Measurements from ENCODE around the gene KIF26B.
A peak's percentile ranks its signal among the peaks of the same experiment; 100 is the strongest.
"Not testable (repeated sequence)": the region's sequence is repeated elsewhere in the genome, so short reads cannot be mapped to it uniquely, and the experiment has no call there.

KIF26B gene

DNA sequence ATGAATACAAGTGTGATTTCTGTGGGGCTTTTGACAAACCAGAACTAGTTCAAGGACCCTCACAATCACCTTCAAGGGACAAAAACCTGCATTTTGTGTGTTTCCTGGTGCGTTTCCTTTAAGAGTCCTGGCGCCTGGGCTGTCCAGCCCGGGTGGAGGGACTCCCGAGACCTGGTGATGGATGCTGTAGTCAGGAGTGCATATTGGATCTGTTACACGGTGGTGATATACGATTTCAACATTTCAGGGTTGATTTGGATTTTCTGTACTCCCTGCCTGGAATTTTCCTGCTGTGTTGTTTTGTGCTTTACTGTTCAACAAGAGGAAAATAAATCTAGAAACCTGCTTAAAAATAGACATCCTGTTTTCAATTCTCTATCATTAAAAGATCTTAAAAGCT lies 162.0 kb downstream of the KIF26B start:
- no peaks in the 10 kb centered on the region for H3K9me3 ChIP-seq (ENCODE audit: control insufficient read depth, low read depth, low read length)
- H3K36me3 ChIP-seq (ENCODE audit: control insufficient read depth, low read depth, low read length) = no peaks in the 10 kb centered on the region
- H3K4me1 ChIP-seq (ENCODE audit: control insufficient read depth, low read depth, low read length) = peaks cover 7% of the 10 kb centered on the region
- H3K27ac ChIP-seq (ENCODE audit: low read length) = no peak overlapping the region
- no peak overlapping the region for H3K9ac ChIP-seq (ENCODE audit: low read length)
- H3K27me3 ChIP-seq (ENCODE audit: control insufficient read depth, insufficient read depth, low read length) = no peaks in the 10 kb centered on the region
- no peak overlapping the region for H3K4me3 ChIP-seq (ENCODE audit: low read length)

DNA sequence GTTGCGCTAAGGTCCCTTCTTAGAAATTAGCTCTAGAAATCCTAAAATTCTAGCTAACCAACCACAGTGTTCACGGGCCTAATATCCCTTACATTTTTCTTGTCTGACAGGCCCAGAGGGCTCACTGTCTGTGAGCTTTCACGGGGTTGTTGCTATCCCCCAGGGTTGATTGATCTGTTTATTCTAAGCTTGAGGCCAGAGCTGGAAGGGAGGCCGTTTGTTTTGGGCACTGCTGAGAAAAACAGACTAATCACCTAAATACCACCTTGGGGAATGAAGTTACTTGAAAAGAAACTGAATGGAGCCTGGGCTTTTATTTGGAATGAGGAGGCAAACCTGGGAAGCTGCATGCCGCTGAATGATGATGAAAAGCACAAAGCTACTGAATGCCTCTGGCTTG lies 162.4 kb downstream of the KIF26B start:
- no peak overlapping the region for H3K4me3 ChIP-seq (ENCODE audit: low read length)
- no peaks in the 10 kb centered on the region for H3K9me3 ChIP-seq (ENCODE audit: control insufficient read depth, low read depth, low read length)
- no peaks in the 10 kb centered on the region for H3K36me3 ChIP-seq (ENCODE audit: control insufficient read depth, low read depth, low read length)
- no peaks in the 10 kb centered on the region for H3K27me3 ChIP-seq (ENCODE audit: control insufficient read depth, insufficient read depth, low read length)
- H3K9ac ChIP-seq (ENCODE audit: low read length) = no peak overlapping the region
- H3K27ac ChIP-seq (ENCODE audit: low read length) = no peak overlapping the region
- H3K4me1 ChIP-seq (ENCODE audit: control insufficient read depth, low read depth, low read length) = peaks cover 4% of the 10 kb centered on the region

DNA sequence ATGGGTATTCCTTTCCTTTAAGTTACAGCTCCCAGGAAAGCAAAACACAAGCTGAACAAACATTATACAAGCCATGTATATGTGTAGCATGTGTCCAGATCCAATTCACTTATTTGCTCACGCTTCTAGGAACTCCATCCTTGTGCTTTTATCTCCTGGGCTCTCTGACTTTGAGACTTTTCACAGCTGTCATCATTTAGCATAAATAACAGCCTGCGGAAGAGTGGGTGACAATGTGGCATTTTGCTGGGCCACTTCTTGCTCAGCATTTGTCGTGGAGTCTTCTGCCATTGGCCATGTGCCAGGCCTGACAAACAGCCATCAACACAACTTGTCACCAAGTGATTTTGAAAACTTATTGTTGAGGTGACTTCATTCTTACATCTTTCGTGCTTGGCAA lies 164.3 kb downstream of the KIF26B start:
- Histone ChIP-seq H3K4me3 (ENCODE audit: low read length) (no peak overlapping the region), H3K9ac (ENCODE audit: low read length) (no peak overlapping the region), H3K27me3 (ENCODE audit: control insufficient read depth, insufficient read depth, low read length) (no peaks in the 10 kb centered on the region), H3K4me1 (ENCODE audit: control insufficient read depth, low read depth, low read length) (no peaks in the 10 kb centered on the region), H3K9me3 (ENCODE audit: control insufficient read depth, low read depth, low read length) (no peaks in the 10 kb centered on the region), H3K27ac (ENCODE audit: low read length) (no peak overlapping the region), H3K36me3 (ENCODE audit: control insufficient read depth, low read depth, low read length) (no peaks in the 10 kb centered on the region)

DNA sequence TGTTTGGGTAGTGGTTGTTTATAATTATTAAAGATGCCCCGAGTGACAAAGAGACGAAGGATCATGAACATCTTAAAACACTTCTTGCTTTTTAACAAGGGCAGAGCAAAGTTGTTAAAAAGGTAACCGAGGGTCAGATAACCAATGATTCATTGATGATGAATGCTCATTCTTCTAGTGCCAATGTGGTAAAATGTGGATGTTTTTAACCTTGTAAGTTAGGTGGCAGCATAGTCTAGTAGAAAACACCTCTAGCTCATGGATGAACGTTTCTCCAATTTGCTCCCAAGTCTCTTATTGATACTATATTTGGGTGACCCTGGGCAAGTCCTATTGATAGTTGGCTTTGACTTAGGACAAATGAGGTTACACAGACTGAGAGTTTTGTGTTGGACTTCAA lies 167.9 kb downstream of the KIF26B start:
- no peaks in the 10 kb centered on the region for H3K4me1 ChIP-seq (ENCODE audit: control insufficient read depth, low read depth, low read length)
- H3K4me3 ChIP-seq (ENCODE audit: low read length) = no peak overlapping the region
- no peaks in the 10 kb centered on the region for H3K27me3 ChIP-seq (ENCODE audit: control insufficient read depth, insufficient read depth, low read length)
- H3K27ac ChIP-seq (ENCODE audit: low read length) = no peak overlapping the region
- H3K9ac ChIP-seq (ENCODE audit: low read length) = no peak overlapping the region
- no peaks in the 10 kb centered on the region for H3K36me3 ChIP-seq (ENCODE audit: control insufficient read depth, low read depth, low read length)
- no peaks in the 10 kb centered on the region for H3K9me3 ChIP-seq (ENCODE audit: control insufficient read depth, low read depth, low read length)

GRCh38 chr1:245323765-245324164 lies 169.0 kb downstream of the KIF26B start:
- H3K27me3 ChIP-seq (ENCODE audit: control insufficient read depth, insufficient read depth, low read length); H3K36me3 ChIP-seq (ENCODE audit: control insufficient read depth, low read depth, low read length); H3K9me3 ChIP-seq (ENCODE audit: control insufficient read depth, low read depth, low read length); H3K9ac ChIP-seq (ENCODE audit: low read length); H3K4me1 ChIP-seq (ENCODE audit: control insufficient read depth, low read depth, low read length); H3K4me3 ChIP-seq (ENCODE audit: low read length); H3K27ac ChIP-seq (ENCODE audit: low read length): not testable (repeated sequence)

GRCh38 chr1:245325922-245326795 lies 171.4 kb downstream of the KIF26B start:
- no peaks in the 10 kb centered on the region for H3K9me3 ChIP-seq (ENCODE audit: control insufficient read depth, low read depth, low read length)
- peaks cover 5% of the 10 kb centered on the region for H3K27me3 ChIP-seq (ENCODE audit: control insufficient read depth, insufficient read depth, low read length)
- H3K27ac ChIP-seq (ENCODE audit: low read length) = no peak overlapping the region
- H3K4me1 ChIP-seq (ENCODE audit: control insufficient read depth, low read depth, low read length) = no peaks in the 10 kb centered on the region
- no peak overlapping the region for H3K4me3 ChIP-seq (ENCODE audit: low read length)
- no peaks in the 10 kb centered on the region for H3K36me3 ChIP-seq (ENCODE audit: control insufficient read depth, low read depth, low read length)
- H3K9ac ChIP-seq (ENCODE audit: low read length) = no peak overlapping the region

GRCh38 chr1:245327360-245327759 lies 172.6 kb downstream of the KIF26B start:
- no peaks in the 10 kb centered on the region for H3K9me3 ChIP-seq (ENCODE audit: control insufficient read depth, low read depth, low read length)
- no peaks in the 10 kb centered on the region for H3K36me3 ChIP-seq (ENCODE audit: control insufficient read depth, low read depth, low read length)
- H3K4me3 ChIP-seq (ENCODE audit: low read length) = no peak overlapping the region

GRCh38 chr1:245327842-245328241 lies 173.1 kb downstream of the KIF26B start:
- H3K36me3 ChIP-seq (ENCODE audit: control insufficient read depth, low read depth, low read length) = no peaks in the 10 kb centered on the region
- H3K9ac ChIP-seq (ENCODE audit: low read length) = no peak overlapping the region
- no peaks in the 10 kb centered on the region for H3K4me1 ChIP-seq (ENCODE audit: control insufficient read depth, low read depth, low read length)
- H3K27me3 ChIP-seq (ENCODE audit: control insufficient read depth, insufficient read depth, low read length) = peaks cover 11% of the 10 kb centered on the region
- H3K27ac ChIP-seq (ENCODE audit: low read length) = no peak overlapping the region
- H3K9me3 ChIP-seq (ENCODE audit: control insufficient read depth, low read depth, low read length) = no peaks in the 10 kb centered on the region
- H3K4me3 ChIP-seq (ENCODE audit: low read length) = no peak overlapping the region

More at GRCh38 chr1:245327360-245327759, 172.6 kb downstream of the KIF26B start:
- H3K4me1 ChIP-seq (ENCODE audit: control insufficient read depth, low read depth, low read length) = no peaks in the 10 kb centered on the region
- H3K27ac ChIP-seq (ENCODE audit: low read length) = no peak overlapping the region
- H3K27me3 ChIP-seq (ENCODE audit: control insufficient read depth, insufficient read depth, low read length) = peaks cover 11% of the 10 kb centered on the region
- H3K9ac ChIP-seq (ENCODE audit: low read length) = no peak overlapping the region

DNA sequence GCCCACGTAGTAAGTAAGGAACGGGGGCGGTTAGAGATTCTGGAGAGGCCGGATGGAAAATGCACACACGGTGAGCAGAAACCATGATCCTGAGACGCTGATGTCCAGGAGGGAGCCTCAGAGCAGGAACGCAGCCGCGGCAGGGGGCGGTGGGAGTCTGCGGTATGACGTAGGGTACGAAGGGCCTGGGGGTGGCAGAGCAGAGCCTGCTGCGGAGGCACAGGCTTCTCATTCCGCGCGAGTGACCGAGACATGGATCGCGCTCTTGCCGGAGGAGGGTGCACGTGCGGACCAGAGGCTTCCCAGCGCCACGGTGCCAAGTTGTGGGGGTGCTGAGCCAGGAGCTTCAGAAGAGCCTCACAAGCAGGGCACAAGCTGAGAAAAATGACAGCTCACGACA lies 176.2 kb downstream of the KIF26B start:
- no peak overlapping the region for H3K9ac ChIP-seq (ENCODE audit: low read length)
- no peak overlapping the region for H3K27ac ChIP-seq (ENCODE audit: low read length)
- peaks cover 11% of the 10 kb centered on the region for H3K27me3 ChIP-seq (ENCODE audit: control insufficient read depth, insufficient read depth, low read length)
- no peaks in the 10 kb centered on the region for H3K36me3 ChIP-seq (ENCODE audit: control insufficient read depth, low read depth, low read length)
- H3K9me3 ChIP-seq (ENCODE audit: control insufficient read depth, low read depth, low read length) = no peaks in the 10 kb centered on the region
- H3K4me1 ChIP-seq (ENCODE audit: control insufficient read depth, low read depth, low read length) = no peaks in the 10 kb centered on the region
- H3K4me3 ChIP-seq (ENCODE audit: low read length) = peak overlapping the region; percentile 52

DNA sequence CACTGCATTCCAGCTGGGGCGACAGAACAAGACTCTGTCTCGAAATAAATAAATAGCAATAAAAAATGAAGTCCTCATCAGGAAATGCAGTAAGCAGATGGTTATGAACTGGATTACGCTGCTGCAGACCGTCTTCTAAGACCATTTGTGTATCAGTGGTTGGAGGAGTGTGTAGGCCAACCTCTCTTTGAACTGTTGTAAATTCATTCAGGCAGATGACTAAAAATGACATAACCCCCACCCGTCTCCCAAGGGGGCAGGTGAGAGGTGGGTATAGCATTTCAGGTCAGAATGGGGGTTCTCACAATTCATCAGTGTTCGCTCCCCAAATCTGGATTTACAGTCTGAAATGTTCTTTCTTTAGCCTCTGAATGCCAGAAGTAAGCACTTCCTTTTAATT lies 177.3 kb downstream of the KIF26B start:
- Histone ChIP-seq H3K4me1 (ENCODE audit: control insufficient read depth, low read depth, low read length) (peaks cover 3% of the 10 kb centered on the region), H3K4me3 (ENCODE audit: low read length) (no peak overlapping the region), H3K9me3 (ENCODE audit: control insufficient read depth, low read depth, low read length) (no peaks in the 10 kb centered on the region), H3K36me3 (ENCODE audit: control insufficient read depth, low read depth, low read length) (no peaks in the 10 kb centered on the region), H3K27me3 (ENCODE audit: control insufficient read depth, insufficient read depth, low read length) (peaks cover 11% of the 10 kb centered on the region), H3K27ac (ENCODE audit: low read length) (no peak overlapping the region), H3K9ac (ENCODE audit: low read length) (no peak overlapping the region)

GRCh38 chr1:245332513-245332912 lies 177.7 kb downstream of the KIF26B start:
- peaks cover 11% of the 10 kb centered on the region for H3K27me3 ChIP-seq (ENCODE audit: control insufficient read depth, insufficient read depth, low read length)
- H3K36me3 ChIP-seq (ENCODE audit: control insufficient read depth, low read depth, low read length) = no peaks in the 10 kb centered on the region
- no peaks in the 10 kb centered on the region for H3K9me3 ChIP-seq (ENCODE audit: control insufficient read depth, low read depth, low read length)
- peaks cover 3% of the 10 kb centered on the region for H3K4me1 ChIP-seq (ENCODE audit: control insufficient read depth, low read depth, low read length)
- H3K4me3 ChIP-seq (ENCODE audit: low read length) = no peak overlapping the region
- H3K9ac ChIP-seq (ENCODE audit: low read length) = no peak overlapping the region
- no peak overlapping the region for H3K27ac ChIP-seq (ENCODE audit: low read length)

GRCh38 chr1:245334235-245334634 lies 179.4 kb downstream of the KIF26B start:
- Histone ChIP-seq H3K27ac (ENCODE audit: low read length) (no peak overlapping the region), H3K9me3 (ENCODE audit: control insufficient read depth, low read depth, low read length) (no peaks in the 10 kb centered on the region), H3K36me3 (ENCODE audit: control insufficient read depth, low read depth, low read length) (no peaks in the 10 kb centered on the region), H3K27me3 (ENCODE audit: control insufficient read depth, insufficient read depth, low read length) (peaks cover 11% of the 10 kb centered on the region), H3K9ac (ENCODE audit: low read length) (no peak overlapping the region), H3K4me1 (ENCODE audit: control insufficient read depth, low read depth, low read length) (peaks cover 3% of the 10 kb centered on the region), H3K4me3 (ENCODE audit: low read length) (no peak overlapping the region)
